ENCODE data around the gene RORC.
A peak's percentile ranks its signal among the peaks of the same experiment; 100 is the strongest.

RORC gene

GRCh38 chr1:151847867-151848596 lies 16.4 kb upstream of the RORC start:
- DNase-seq, result no peak

GRCh38 chr1:151846686-151847237 lies 15.2 kb upstream of the RORC start:
- DNase-seq, result no peak

- DNase-seq, result peak; percentile 48
Measured at GRCh38 chr1:151846062-151846568, 14.5 kb upstream of the RORC start.

DNA sequence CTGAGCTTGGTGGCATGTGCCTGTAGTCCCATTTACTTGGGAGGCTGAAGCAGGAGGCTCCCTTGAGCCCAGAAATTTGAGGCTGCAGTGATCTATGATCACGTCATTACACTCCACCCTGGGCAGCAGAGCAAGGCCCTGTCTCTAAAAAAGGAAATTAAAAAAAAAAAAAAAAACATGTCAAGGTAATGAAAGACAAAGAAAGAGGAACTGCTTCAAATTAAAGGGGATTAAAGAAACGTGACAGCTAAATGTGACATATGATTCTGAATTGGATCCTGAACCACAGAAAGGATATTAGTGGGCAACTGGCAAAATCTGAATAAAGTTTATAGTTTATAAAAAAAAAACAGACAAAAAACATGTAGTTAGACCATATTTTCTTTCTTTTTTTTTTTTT lies 11.8 kb upstream of the RORC start:
- DNase-seq, result no peak

DNA sequence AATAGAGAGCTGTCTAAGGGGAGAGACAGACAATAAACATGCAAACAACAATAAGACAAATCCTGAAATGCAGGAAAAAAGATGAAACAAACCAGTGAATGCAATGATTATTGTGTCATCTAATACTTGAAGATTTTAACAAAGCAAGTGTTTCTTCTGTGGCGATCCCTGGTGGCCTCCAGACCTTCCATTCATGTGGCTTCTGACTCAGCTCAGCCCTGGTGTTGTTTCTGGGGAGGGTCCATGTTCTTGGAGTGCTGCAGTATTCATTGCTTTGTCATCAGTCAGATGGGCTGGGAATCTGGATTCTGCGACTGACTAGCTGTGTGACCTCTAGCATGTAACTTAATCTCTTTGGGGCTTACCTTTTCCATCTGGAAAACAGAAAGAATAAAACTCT lies 9.5 kb upstream of the RORC start:
- peak; percentile 34 for DNase-seq

GRCh38 chr1:151840421-151840820 lies 8.8 kb upstream of the RORC start:
- DNase-seq, result no peak

DNA sequence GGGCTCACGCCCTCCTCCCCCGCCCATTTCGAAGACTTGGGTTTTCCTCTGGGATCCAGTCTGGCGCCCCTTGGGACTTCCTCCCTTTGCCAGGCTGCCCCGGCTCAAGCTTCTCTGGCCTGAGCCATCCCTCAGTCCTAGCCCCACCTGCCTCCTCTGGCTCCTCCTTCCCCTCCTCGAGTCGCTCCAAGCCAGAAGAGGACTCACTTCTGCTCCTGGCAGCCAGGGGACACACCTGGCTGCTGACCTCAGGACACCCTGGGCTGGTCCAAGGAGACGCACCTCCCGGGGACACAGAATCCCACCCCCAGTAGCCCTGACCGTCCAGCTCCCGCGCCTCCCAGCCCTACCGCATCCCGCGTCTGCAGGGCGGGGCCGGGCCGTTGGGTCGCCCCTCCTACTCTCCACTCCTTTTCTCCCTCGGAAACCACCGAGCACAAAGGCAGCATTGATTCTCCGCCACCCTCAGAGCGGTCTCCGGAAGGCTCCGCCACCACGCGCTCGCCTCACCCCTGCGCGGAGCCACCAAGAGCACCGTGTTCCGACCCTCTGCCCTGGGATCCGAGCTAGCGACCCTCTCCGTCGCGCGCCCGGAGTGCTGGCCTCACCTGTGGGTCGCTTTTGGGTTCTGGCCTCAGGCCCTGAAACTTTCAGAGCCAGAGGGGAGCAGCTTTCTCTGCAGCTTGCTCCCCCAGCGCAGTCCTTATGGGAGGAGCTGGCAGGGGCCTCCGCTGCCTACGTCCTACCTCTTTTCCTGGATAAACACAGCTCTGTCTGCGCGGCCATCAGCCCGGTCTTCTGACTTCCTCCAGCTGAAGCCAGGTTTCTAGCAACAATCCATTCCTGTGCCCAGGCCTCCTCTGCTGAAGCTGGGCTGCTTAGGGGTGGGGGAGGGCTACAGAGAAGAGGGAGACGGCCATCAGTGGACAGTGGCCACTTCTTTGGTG lies 8.1 kb upstream of the RORC start, which contains the start of gene C2CD4D:
C2CD4D (minus strand) TSS at position 364 of the 947 bp plus-strand sequence. CDS start 831 bp downstream, outside the sequence.
- DNase-seq, result no peak

DNA sequence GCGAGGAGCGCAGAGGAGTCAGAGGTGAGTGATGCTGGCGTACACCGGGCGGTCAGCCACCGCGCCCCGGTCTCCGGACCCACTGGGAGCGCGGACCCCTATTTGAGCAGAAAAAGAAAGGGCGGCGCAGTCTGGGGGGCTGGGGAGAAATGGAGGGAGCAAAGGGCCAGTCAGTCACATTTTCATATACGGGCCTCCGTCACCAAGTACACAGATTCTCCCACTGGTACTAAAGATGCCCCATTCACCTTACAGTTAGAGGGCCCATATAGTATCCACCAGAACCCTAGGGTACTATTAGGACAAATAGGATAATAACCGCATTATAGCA lies 7.4 kb upstream of the RORC start:
- no peak for DNase-seq

GRCh38 chr1:151838222-151839081 lies 6.8 kb upstream of the RORC start:
- no peak for DNase-seq

GRCh38 chr1:151837884-151838221 lies 6.3 kb upstream of the RORC start:
- no peak for DNase-seq

DNA sequence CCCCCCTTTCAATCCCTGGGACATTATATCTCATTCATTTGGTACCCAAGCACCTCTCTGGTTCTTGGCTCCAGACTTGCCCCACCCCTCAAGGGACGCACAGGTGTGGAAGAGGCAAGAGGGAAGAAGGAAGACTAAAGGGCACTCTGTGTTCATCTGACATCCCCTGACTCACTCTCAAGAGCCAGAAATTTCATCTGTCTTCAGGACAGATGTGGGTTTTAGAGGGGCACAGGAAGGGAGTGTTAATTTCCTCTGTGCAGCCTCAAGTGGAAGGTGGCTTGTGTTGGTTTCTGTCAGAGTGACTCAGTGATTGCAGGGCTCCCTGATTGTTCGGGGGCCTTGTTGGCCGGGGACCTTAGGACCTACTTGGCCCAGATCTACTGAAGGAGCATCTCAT lies 5.6 kb upstream of the RORC start:
- DNase-seq, result no peak

DNA sequence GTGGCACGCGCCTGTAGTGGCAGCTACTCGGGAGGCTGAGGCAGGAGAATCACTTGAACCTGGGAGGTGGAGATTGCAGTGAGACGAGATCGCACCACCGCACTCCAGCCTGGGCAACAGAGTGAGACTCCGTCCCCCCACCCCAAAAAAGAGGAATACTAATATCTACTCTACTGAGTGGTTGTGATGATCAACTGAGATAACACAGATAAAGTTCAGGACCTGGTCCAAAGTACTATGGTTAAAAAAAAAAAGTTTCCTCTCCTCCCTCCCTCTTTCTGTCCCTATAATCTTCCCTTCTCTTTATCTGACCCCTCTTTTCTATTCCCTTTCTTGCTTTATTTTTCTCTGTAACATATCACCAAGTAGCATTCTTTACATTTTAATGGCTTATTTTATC lies 4.0 kb upstream of the RORC start:
- DNase-seq, result no peak

GRCh38 chr1:151834239-151834638 lies 2.6 kb upstream of the RORC start:
- no peak for DNase-seq

- no peak for DNase-seq
Measured at GRCh38 chr1:151833172-151833900, 1.7 kb upstream of the RORC start.

DNA sequence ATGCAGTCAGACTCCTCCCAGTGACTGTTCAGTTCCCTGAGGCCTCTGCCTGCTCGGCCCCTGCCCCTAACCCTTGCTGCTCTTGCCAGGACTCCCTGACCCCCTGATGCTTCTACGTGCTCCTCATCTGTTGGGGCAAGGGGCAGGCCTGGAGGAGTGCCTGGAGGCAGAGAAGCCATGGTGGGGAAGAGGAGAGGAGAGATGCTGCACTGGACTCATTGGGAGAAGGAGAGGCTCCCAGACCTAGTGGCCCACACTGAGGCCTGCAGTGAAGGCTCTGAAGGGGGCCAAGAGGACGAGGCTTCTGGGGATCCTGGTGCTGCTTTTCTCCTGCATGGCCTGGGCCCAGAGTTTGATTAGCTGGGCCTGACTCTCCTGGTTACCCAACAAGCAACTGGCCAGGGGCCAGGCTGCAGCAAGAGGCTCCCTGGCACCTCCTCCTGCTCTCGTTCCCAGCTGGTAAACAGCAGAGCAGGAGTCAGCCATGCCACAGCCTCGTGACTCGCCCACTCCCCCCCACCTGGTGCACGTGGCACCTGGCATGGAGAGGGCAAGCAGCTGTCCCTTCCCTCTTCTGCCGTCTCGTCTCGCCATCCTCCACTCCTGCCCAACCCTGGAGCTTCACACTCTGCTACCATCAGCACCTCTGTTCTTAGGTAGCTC lies 847 bp upstream of the RORC start:
- DNase-seq, result no peak

- DNase-seq, result no peak
Measured at GRCh38 chr1:151831256-151831591, 378 bp downstream of the RORC start.

- DNase-seq, result no peak
Measured at GRCh38 chr1:151830055-151830454, 1.5 kb downstream of the RORC start.

DNA sequence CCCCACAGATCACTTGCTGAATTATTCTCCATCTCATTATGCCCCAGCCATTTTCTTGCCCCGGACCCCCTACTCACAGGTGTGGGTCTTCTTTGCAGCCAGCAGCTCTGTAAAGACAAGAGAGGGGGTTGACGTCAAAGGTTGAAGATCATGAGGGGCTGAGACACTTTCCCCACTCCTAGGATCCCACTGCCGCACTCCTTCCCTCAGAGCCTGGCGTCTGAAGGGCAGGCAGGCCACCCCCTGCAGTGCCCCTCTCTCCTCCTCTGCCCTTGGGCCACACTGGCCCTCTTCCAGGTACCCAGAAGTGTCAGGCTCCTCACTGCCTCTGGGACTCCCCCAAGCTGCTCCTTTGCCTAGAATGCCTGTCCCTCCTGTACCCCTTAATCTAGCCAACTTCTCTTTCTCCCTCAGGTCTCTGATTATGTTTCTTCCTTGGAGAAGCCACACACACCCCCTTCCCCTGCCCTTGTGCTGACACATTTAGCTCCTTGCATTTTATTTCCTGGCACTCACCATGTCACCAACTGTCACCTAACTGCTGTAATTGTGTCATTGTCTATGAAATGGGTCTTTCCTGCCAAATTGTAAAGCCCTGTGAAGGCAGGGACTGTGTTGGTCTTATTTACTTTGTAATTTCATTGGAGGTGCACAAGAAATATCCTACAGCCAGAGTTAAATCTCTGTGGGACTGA lies 2.1 kb downstream of the RORC start:
- DNase-seq, result no peak

DNA sequence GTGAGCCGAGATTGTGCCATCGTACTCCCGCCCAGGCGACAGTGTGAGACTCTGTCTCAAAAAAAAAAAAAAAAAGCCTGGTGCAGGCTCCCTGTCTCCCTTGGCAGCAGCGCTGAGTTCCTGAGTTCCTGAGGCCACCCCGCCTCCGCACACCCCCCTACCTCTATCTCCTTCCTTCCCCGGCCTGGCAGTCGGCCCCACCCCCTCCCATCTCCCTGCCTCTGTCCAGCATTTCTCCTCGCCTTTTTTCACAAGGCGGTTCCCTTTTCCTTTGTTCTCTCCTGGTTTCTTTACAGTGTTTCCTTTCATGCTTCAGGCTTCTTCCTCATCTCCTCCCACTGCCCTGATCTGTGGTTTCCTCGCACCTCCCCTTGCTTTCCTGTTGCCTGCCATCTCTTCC lies 2.7 kb downstream of the RORC start:
- DNase-seq, result peak; percentile 18

DNA sequence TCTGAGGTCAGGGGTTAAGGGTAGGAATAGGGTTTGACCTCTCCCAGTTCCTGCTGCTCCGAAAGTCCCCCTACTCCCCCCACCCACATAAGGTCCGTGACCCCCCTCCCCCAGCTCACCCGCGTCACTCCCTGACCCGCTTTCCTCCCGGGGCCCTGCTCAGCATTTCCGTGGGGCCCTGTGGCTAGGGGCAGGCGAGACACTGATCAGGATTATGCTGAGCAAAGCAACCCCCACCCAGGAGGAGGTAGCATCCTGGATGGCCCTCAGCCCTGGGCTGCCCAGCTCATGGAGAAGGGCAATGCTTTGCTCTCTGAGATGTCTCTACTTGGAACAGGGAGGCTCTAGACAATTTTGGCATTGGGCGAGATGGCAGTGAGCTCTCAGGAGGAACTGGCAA lies 3.7 kb downstream of the RORC start:
- DNase-seq, result no peak
